Astrocyte of the cerebellum (primary cell): ENCODE data around the gene ITGB2.

Source experiments
- DNase-seq: peaks from one replicate; pipeline ENCODE4 v3.0.0-alpha.2; 2011; ENCODE audit warnings: low read depth
- H3K4me3 ChIP-seq: 2 replicates; pipeline ENCODE4 v1.5.1; 2011; ENCODE audit warnings: mild to moderate bottlenecking, low read depth, low read length, moderate library complexity
- CTCF ChIP-seq: IDR thresholded peaks from 2 replicates; pipeline ENCODE4 v1.5.1; 2012; ENCODE audit warnings: low read length, low read depth, moderate library complexity, mild to moderate bottlenecking; ENCODE audit errors: missing control alignments
- in situ Hi-C: cut with HindIII; loops from 2 replicates; pipeline ENCODE4 v1.10.0; 2017; ENCODE audit warnings: low sequenced_read_pairs

The ITGB2 gene

GRCh38 chr21:44873356-44874239, 47.1 kb downstream of the ITGB2 start, which contains the start of gene PTTG1IP:
Gene PTTG1IP (minus strand): TSS chr21:44873690. CDS start chr21:44873616, 74 bp downstream.
- in situ Hi-C loops = loop anchor here (10.0 kb wide), 1 partner anchor 69 kb away; the partner anchor contains the start of gene UBE2G2
- DNase-seq = peak; percentile 90
- peak within 1 kb of the TSS; percentile 89 for H3K4me3 ChIP-seq
- TF ChIP-seq CTCF = no peak

GRCh38 chr21:44872649-44873355, 47.9 kb downstream of the ITGB2 start:
- peak overlapping the region; percentile 89 for H3K4me3 ChIP-seq
- in situ Hi-C loops = loop anchor here (10.0 kb wide), 1 partner anchor 68 kb away; the partner anchor contains the start of gene UBE2G2
- no peak for DNase-seq
- no peak for TF ChIP-seq CTCF

GRCh38 chr21:44872323-44872648, 48.4 kb downstream of the ITGB2 start:
- no peak for DNase-seq
- in situ Hi-C loops = loop anchor here (10.0 kb wide), 1 partner anchor 67 kb away; the partner anchor contains the start of gene UBE2G2
- no peak for TF ChIP-seq CTCF
- H3K4me3 ChIP-seq = peak overlapping the region; percentile 89

- DNase-seq = no peak
- no peak for TF ChIP-seq CTCF
- peak overlapping the region; percentile 89 for H3K4me3 ChIP-seq
- in situ Hi-C loops = loop anchor here (10.0 kb wide), 1 partner anchor 67 kb away; the partner anchor contains the start of gene UBE2G2
Measured at GRCh38 chr21:44871576-44872269, 49.0 kb downstream of the ITGB2 start.

GRCh38 chr21:44870748-44871495, 49.8 kb downstream of the ITGB2 start:
- H3K4me3 ChIP-seq = peak overlapping the region; percentile 89
- in situ Hi-C loops = loop anchor here (10.0 kb wide), 1 partner anchor 66 kb away; the partner anchor contains the start of gene UBE2G2
- TF ChIP-seq CTCF = no peak
- no peak for DNase-seq
